Measurements from ENCODE around the gene TMED6. TPM values are rescaled to one million over a fixed set of nuclear protein-coding genes. Genes with fewer than 3 reads are reported as not detected.

TMED6 gene
- total and polyA plus RNA-seq, 2 donors (not counting 3 experiments of a cell fraction or from before 2014, with no cell fraction given), result 1.2 TPM; not detected in 1

- no TSS peak for BruUV-seq (replicated peaks)
- intact Hi-C loops (cut with micrococcal nuclease), result no loop called here
- DNase-seq (ENCODE audit: low read depth, low spot score) (no peak), FAIRE-seq (no peak)
- CTCF ChIA-PET, result no interaction called here
- peaks cover 0 to 2% of the 10 kb centered on the region in 2 experiments for H3K36me3 ChIP-seq (ENCODE audit: control insufficient read depth in 2 of 2, extremely low read depth in 1 of 2, insufficient read depth in 2 of 2, low read length in 2 of 2)
- H4K20me1 ChIP-seq (replicated peaks; ENCODE audit: control insufficient read depth, extremely low read depth, insufficient read depth, low read length), result no peaks in the 10 kb centered on the region
- no peaks in the 10 kb centered on the region for H3K4me1 ChIP-seq (ENCODE audit: control insufficient read depth, extremely low read depth, insufficient read depth, low read length)
- H3K9me3 ChIP-seq (replicated peaks; ENCODE audit: control insufficient read depth, insufficient read depth, low read length), result no peaks in the 10 kb centered on the region
- no peak overlapping the region for H3K9ac ChIP-seq (replicated peaks; ENCODE audit: extremely low read depth, insufficient read depth, low read length)
- H3K27ac ChIP-seq (ENCODE audit: insufficient read depth, low read depth, low read length), result no peak overlapping the region
- POLR2A ChIA-PET, result no interaction called here
- H2AFZ ChIP-seq (ENCODE audit: low read depth, low read length), result no peak overlapping the region
- dilution Hi-C loops (cut with MboI; ENCODE audit: extremely low pct_ligation_motif_present, low sequenced_read_pairs), result no loop called here
- H3K4me2 ChIP-seq (ENCODE audit: insufficient read depth, low read length), result no peak overlapping the region
- no peaks in the 10 kb centered on the region for H3K9me1 ChIP-seq (replicated peaks; ENCODE audit: control insufficient read depth, extremely low read depth, insufficient read depth, low read length)
- H3K79me2 ChIP-seq (ENCODE audit: control insufficient read depth, insufficient read depth, low read length), result no peaks in the 10 kb centered on the region
- TF ChIP-seq GATA2 (IDR thresholded peaks at IDR 0.05; ENCODE audit: insufficient read depth, insufficient read length, low read depth, low read length) (no peak), MYC (IDR thresholded peaks at IDR 0.05; ENCODE audit: low read depth, low read length) (no peak), MAX (IDR thresholded peaks at IDR 0.05; ENCODE audit: insufficient read depth, insufficient read length) (no peak), POLR2A (IDR thresholded peaks at IDR 0.05; ENCODE audit: low read depth, low read length) (no peak), JUN (IDR thresholded peaks at IDR 0.05; ENCODE audit: borderline replicate concordance, insufficient read depth, insufficient read length, low read depth) (no peak), EZH2 (IDR thresholded peaks at IDR 0.05; ENCODE audit: borderline replicate concordance, low read depth, low read length, severe bottlenecking) (no peak), FOS (IDR thresholded peaks at IDR 0.05; ENCODE audit: borderline replicate concordance, insufficient read depth, low read length) (no peak), CTCF (IDR thresholded peaks at IDR 0.05; ENCODE audit: extremely low read depth in 1 of 2, insufficient read depth in 1 of 2, low read depth in 1 of 2, low read length in 2 of 2) (no peak), POLR2AphosphoS5 (IDR thresholded peaks at IDR 0.05; ENCODE audit: insufficient read depth, low read depth, low read length) (no peak)
- H3K4me3 ChIP-seq (replicated peaks in 1 of 3; ENCODE audit: insufficient read depth in 1 of 3, low read depth in 1 of 3, low read length in 3 of 3), result no peak overlapping the region
- H3K27me3 ChIP-seq (ENCODE audit: control insufficient read depth in 2 of 2, insufficient read depth in 2 of 2, low read length in 2 of 2), result no peaks in the 10 kb centered on the region
These were observed 2.0 kb downstream of the TMED6 start for GRCh38 chr16:69349536-69349935.

All from endothelial cell of umbilical vein (primary cell).